ENCODE data around the gene SAAL1.

Gene SAAL1

DNA sequence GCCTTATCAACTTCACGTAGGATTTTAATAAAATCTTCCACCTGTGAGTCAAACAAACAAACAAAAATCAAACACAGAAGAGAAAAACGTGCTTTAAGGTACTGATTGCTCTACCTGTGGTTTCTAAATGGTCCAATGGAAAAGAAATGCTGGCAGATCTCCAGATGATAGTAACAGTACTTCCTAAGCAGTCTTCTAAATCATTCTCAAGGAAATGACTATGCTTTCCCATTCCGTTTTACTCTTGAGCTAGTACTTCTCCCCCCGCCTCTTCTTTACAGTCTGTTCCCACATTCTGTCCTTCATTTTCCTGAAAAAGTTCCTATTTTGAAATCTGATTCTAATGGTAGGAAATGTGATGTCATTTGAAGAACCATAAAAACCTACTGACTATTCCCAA lies 25.4 kb downstream of the SAAL1 start:
- H3K4me3 ChIP-seq (ENCODE audit: low read length), result no peak overlapping the region
- TF ChIP-seq, protein P1, sequence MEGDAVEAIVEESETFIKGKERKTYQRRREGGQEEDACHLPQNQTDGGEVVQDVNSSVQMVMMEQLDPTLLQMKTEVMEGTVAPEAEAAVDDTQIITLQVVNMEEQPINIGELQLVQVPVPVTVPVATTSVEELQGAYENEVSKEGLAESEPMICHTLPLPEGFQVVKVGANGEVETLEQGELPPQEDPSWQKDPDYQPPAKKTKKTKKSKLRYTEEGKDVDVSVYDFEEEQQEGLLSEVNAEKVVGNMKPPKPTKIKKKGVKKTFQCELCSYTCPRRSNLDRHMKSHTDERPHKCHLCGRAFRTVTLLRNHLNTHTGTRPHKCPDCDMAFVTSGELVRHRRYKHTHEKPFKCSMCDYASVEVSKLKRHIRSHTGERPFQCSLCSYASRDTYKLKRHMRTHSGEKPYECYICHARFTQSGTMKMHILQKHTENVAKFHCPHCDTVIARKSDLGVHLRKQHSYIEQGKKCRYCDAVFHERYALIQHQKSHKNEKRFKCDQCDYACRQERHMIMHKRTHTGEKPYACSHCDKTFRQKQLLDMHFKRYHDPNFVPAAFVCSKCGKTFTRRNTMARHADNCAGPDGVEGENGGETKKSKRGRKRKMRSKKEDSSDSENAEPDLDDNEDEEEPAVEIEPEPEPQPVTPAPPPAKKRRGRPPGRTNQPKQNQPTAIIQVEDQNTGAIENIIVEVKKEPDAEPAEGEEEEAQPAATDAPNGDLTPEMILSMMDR (conservative IDR thresholded peaks at IDR 0.05; ENCODE audit: low read depth, low read length), result no peak
- DNase-seq (ENCODE audit: low read depth), result no peak

DNA sequence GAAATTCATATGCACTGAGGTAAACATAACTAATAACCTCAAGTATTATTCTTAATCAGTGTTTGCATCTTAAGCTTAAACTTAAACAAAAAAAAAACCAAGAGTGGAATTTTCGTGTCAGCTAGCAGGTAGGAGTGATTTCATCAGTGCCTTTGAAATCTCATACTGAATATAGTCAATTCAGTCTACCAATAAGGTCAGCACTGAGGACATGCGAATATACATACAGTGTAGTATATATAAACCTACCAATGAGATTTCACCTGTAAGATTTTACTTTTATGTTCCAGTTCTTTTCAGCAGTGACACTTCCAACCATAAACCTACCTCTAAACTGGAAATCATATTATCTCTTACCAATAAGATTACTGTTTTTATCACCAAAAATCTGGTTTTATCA lies 27.0 kb downstream of the SAAL1 start:
- no peak overlapping the region for H3K4me3 ChIP-seq (ENCODE audit: low read length)
- no peak for DNase-seq (ENCODE audit: low read depth)
- TF ChIP-seq, protein P1 (conservative IDR thresholded peaks at IDR 0.05; ENCODE audit: low read depth, low read length), result no peak

DNA sequence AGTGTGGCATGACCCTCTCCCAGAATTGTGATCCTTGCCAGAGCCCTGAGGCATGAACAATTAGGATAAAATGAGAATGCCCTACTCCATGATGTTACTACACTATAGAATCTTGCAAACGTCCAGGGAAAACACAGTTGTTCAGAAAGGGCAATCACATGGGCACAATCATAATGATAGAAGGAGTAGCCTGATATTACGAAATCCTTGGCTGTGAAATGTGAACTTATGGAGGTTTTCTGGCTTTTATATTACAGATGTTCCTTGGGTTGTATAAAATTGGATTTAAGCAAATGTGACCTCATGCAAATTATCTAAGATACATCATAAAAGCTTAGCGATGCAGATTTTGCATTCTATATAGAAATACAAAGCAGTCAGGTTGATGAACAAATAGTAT lies 30.4 kb downstream of the SAAL1 start:
- no peak for DNase-seq (ENCODE audit: low read depth)
- H3K4me3 ChIP-seq (ENCODE audit: low read length), result no peak overlapping the region
- TF ChIP-seq, protein P1 (conservative IDR thresholded peaks at IDR 0.05; ENCODE audit: low read depth, low read length), result no peak

DNA sequence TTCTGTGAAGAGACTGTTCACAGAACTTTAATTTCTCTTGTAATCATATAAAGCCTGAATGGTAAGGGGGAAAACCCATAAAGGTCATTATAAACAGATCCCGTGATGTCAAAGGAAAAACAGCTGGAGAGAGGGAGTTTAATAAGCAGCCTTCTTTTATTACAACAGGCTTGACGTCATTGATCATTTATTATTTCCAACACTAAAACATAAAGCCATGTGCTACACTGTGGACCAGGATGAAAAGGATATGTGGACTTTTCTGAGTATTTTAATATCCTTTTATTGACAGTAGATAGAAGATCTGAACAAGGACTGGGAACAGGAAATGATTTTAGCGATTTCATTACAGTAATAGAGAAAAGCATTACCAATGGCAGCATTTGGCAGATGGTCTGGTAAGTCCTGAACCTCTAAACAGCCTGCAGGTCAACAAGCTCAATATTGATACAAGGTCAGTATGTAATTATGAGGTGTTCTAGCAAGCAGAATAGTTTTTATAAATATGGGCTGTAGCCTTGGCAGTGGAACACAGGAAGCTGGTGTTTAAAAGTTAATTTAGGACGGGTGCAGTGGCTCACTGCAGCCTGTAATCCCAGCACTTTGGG lies 34.7 kb downstream of the SAAL1 start:
- TF ChIP-seq, protein P1 (conservative IDR thresholded peaks at IDR 0.05; ENCODE audit: low read depth, low read length), result no peak
- DNase-seq (ENCODE audit: low read depth), result no peak
- no peak overlapping the region for H3K4me3 ChIP-seq (ENCODE audit: low read length)

DNA sequence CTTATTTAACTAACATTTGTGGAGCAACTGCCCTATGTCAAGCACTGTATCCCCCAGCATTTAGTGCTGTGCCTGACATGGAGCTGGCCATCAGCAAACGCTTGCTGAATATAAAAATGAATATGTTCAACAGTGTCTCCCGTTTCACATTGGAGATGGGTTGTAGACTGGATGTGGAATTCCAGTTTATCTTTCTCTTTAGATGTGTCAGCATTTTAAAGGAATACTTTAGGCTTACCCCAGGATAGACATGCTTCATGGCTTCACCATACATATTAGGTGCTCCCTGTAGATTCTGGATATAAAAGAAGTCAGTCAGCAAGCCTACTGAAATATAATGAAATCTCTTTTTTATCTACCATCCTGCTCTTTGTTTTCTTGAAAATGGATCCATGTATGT lies 38.5 kb downstream of the SAAL1 start:
- TF ChIP-seq, protein P1 (conservative IDR thresholded peaks at IDR 0.05; ENCODE audit: low read depth, low read length), result no peak
- no peak overlapping the region for H3K4me3 ChIP-seq (ENCODE audit: low read length)
- no peak for DNase-seq (ENCODE audit: low read depth)

DNA sequence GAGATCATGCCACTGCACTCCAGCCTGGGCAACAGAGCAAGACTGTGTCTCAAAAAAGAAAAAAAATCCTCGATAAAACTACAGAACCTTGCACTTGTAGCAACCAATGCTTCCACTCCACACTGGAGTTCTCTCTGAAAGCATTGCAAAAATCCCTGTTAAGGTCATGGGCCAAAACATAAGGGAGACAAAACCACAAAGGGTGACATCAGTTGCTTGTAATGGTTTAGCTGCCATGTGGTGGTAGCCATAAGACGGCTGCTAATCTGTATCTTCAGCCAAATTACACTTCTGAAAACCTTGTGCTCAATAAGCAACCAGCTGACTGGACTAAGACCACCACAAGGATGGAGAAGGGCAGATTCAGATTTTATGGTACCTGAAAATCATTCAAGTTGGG lies 39.3 kb downstream of the SAAL1 start:
- H3K4me3 ChIP-seq (ENCODE audit: low read length), result no peak overlapping the region
- no peak for DNase-seq (ENCODE audit: low read depth)
- TF ChIP-seq, protein P1 (conservative IDR thresholded peaks at IDR 0.05; ENCODE audit: low read depth, low read length), result no peak

DNA sequence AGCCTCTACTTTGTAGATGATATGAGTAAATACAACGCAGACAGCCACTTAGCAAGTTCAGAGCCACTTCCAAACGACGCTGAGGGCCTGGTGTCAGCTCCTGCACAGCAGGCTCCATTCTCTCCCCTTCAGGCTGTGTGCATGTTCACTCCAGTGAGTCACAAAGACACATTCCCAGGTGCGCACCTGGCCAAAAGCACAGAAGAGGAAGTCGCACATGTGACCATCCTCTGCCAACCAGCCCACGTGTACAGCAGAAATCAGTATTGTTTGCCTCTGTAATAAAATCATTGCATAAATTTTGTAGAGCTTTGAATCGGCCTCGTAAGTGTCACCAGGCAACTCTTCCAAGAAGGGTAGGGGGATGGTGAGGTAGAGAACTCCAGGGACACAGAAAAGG lies 40.3 kb downstream of the SAAL1 start:
- TF ChIP-seq, protein P1 (conservative IDR thresholded peaks at IDR 0.05; ENCODE audit: low read depth, low read length), result no peak
- DNase-seq (ENCODE audit: low read depth), result no peak
- no peak overlapping the region for H3K4me3 ChIP-seq (ENCODE audit: low read length)

All from retinal pigment epithelial cell (primary cell).